Lower lobe of right lung (tissue), 2 donors: ENCODE results near the gene CLDN3. TPM values are rescaled to one million over a fixed set of nuclear protein-coding genes. Genes with fewer than 3 reads are reported as not detected.

ENCODE experiments used
- ATAC-seq, 2 donors: fragments of 200-7000 bp; cut with Tn5 transposase; one replicate each; pipeline ENCODE4 v1.9.1; 2020 to 2022; ENCODE audit warnings: mild to moderate bottlenecking in 2 of 2, moderate library complexity in 2 of 2
- DNase-seq: peaks from one replicate; pipeline ENCODE4 v3.0.0-alpha.2; 2020
- H3K27ac ChIP-seq: fragments of 200-600 bp; one replicate; pipeline ENCODE4 v1.8.0; 2022
- H3K27me3 ChIP-seq: fragments of 200-600 bp; one replicate; pipeline ENCODE4 v1.8.0; 2022; ENCODE audit warnings: low read depth
- H3K36me3 ChIP-seq: fragments of 200-600 bp; one replicate; pipeline ENCODE4 v1.8.0; 2022; ENCODE audit warnings: mild to moderate bottlenecking
- H3K4me1 ChIP-seq: fragments of 200-600 bp; one replicate; pipeline ENCODE4 v1.8.0; 2022
- H3K4me3 ChIP-seq: fragments of 200-600 bp; one replicate; pipeline ENCODE4 v1.8.0; 2022; ENCODE audit warnings: mild to moderate bottlenecking
- H3K9me3 ChIP-seq: fragments of 200-600 bp; one replicate; pipeline ENCODE4 v1.8.0; 2022
- CTCF ChIP-seq: fragments of 200-600 bp; IDR thresholded peaks from one replicate; pipeline ENCODE4 v1.8.0; 2022; ENCODE audit warnings: antibody characterized with exemption, mild to moderate bottlenecking
- intact Hi-C: fragments of 100-400 bp; cut with DNase I; formaldehyde crosslinking; loops from one replicate; pipeline ENCODE4 v1.11.0; 2022
- total RNA-seq: library from RNA; stranded (reverse); fragmentation: NEBNext Ultra II Directional; extraction: Animal tissue kit (Norgen Biotek cat#: 25700); gene quantifications from one replicate; pipeline ENCODE4 v1.2.1, GENCODE V29; 2021
- donor health status: DM: no; HTN: yes; CAD: no; lungs with severe emphysema.

CLDN3 gene
- total RNA-seq, 1 donor from 2014 or later, result 12.8 TPM

GRCh38 chr7:73740212-73740611 is 29.9 kb downstream of the CLDN3 start:
- peaks cover 17% of the 10 kb centered on the region for H3K36me3 ChIP-seq
- intact Hi-C loops, result no loop called here
- ATAC-seq, result no peak
- H3K4me1 ChIP-seq, result peaks cover 24% of the 10 kb centered on the region
- H3K27ac ChIP-seq, result peak overlapping the region; percentile 3
- H3K4me3 ChIP-seq, result no peak overlapping the region
- H3K27me3 ChIP-seq, result no peaks in the 10 kb centered on the region
- no peak for TF ChIP-seq CTCF
- no peak for DNase-seq
- H3K9me3 ChIP-seq, result no peaks in the 10 kb centered on the region

- DNase-seq, result no peak
- peak overlapping the region; percentile 97 for H3K27ac ChIP-seq
- ATAC-seq, result no peak
- no peaks in the 10 kb centered on the region for H3K27me3 ChIP-seq
- peaks cover 32% of the 10 kb centered on the region for H3K4me1 ChIP-seq
- intact Hi-C loops, result no loop called here
- no peaks in the 10 kb centered on the region for H3K9me3 ChIP-seq
- peaks cover 17% of the 10 kb centered on the region for H3K36me3 ChIP-seq
- H3K4me3 ChIP-seq, result peak overlapping the region; percentile 94
- TF ChIP-seq CTCF, result no peak
Observed at GRCh38 chr7:73739387-73739767, 30.7 kb downstream of the CLDN3 start.

- peaks cover 32% of the 10 kb centered on the region for H3K4me1 ChIP-seq
- peak; percentile 97 for DNase-seq
- intact Hi-C loops, result no loop called here
- H3K36me3 ChIP-seq, result peaks cover 17% of the 10 kb centered on the region
- H3K27me3 ChIP-seq, result no peaks in the 10 kb centered on the region
- peak; percentile 84 to 88 for ATAC-seq
- no peaks in the 10 kb centered on the region for H3K9me3 ChIP-seq
- no peak for TF ChIP-seq CTCF
- H3K27ac ChIP-seq, result peak within 1 kb of the TSS; percentile 97
- H3K4me3 ChIP-seq, result peak within 1 kb of the TSS; percentile 94
Observed at GRCh38 chr7:73738612-73739386, 31.3 kb downstream of the CLDN3 start, which contains the start of gene ABHD11. Gene ABHD11, minus strand, starts transcription at chr7:73738802. Its CDS starts 32 bp downstream, at chr7:73738770.

- peak; percentile 72 for DNase-seq
- H3K27me3 ChIP-seq, result no peaks in the 10 kb centered on the region
- intact Hi-C loops, result no loop called here
- H3K4me3 ChIP-seq, result peak overlapping the region; percentile 94
- H3K4me1 ChIP-seq, result peaks cover 32% of the 10 kb centered on the region
- peak overlapping the region; percentile 97 for H3K27ac ChIP-seq
- H3K9me3 ChIP-seq, result no peaks in the 10 kb centered on the region
- no peak for TF ChIP-seq CTCF
- H3K36me3 ChIP-seq, result peaks cover 17% of the 10 kb centered on the region
- ATAC-seq, result peak; percentile 26 to 48
Observed at GRCh38 chr7:73738220-73738611, 31.9 kb downstream of the CLDN3 start.

- H3K9me3 ChIP-seq, result no peaks in the 10 kb centered on the region
- ATAC-seq (no peak), DNase-seq (peak; percentile 54)
- H3K4me1 ChIP-seq, result peaks cover 30% of the 10 kb centered on the region
- no peak for TF ChIP-seq CTCF
- H3K36me3 ChIP-seq, result peaks cover 17% of the 10 kb centered on the region
- H3K27ac ChIP-seq, result peak overlapping the region; percentile 97
- H3K4me3 ChIP-seq, result peak overlapping the region; percentile 94
- intact Hi-C loops, result no loop called here
- no peaks in the 10 kb centered on the region for H3K27me3 ChIP-seq
Observed at GRCh38 chr7:73737491-73738219, 32.4 kb downstream of the CLDN3 start.
